Upper lobe of right lung (tissue), 1 donor: ENCODE measurements around the gene ZSWIM3. TPM values are rescaled to one million over a fixed set of nuclear protein-coding genes. Genes with fewer than 3 reads are reported as not detected.
A peak's percentile ranks its signal among the peaks of the same experiment; 100 is the strongest.

Source experiments
- ATAC-seq: fragments of 200-7000 bp; cut with Tn5 transposase; one replicate; pipeline ENCODE4 v1.9.1; 2020; ENCODE audit warnings: mild to moderate bottlenecking, moderate library complexity
- DNase-seq: peaks from one replicate; pipeline ENCODE4 v3.0.0-alpha.2; 2020
- H3K27ac ChIP-seq: fragments of 200-600 bp; one replicate; pipeline ENCODE4 v1.8.0; 2022
- H3K27me3 ChIP-seq: fragments of 200-600 bp; one replicate; pipeline ENCODE4 v1.8.0; 2022; ENCODE audit warnings: mild to moderate bottlenecking
- H3K36me3 ChIP-seq: fragments of 200-600 bp; one replicate; pipeline ENCODE4 v1.8.0; 2022
- H3K4me1 ChIP-seq: fragments of 200-600 bp; one replicate; pipeline ENCODE4 v1.8.0; 2022
- H3K4me3 ChIP-seq: fragments of 200-600 bp; one replicate; pipeline ENCODE4 v1.8.0; 2022; ENCODE audit warnings: mild to moderate bottlenecking
- H3K9me3 ChIP-seq: fragments of 200-600 bp; one replicate; pipeline ENCODE4 v1.8.0; 2022
- intact Hi-C: fragments of 100-400 bp; cut with DNase I; formaldehyde crosslinking; loops from one replicate; pipeline ENCODE4 v1.11.0; 2022
- total RNA-seq: library from RNA; stranded (reverse); fragmentation: NEBNext Ultra II Directional; extraction: Animal tissue kit (Norgen Biotek cat#: 25700); gene quantifications from one replicate; pipeline ENCODE4 v1.2.1, GENCODE V29; 2021
- TF ChIP-seq, protein P1 (sequence below): fragments of 200-600 bp; IDR thresholded peaks from one replicate; pipeline ENCODE4 v1.8.0; 2022; ENCODE audit warnings: antibody characterized with exemption
- donor health status: DM: no; HTN: yes; CAD: no; lungs with severe emphysema.

Gene ZSWIM3
- total RNA-seq, 1 donor from 2014 or later = 4.0 TPM

DNA sequence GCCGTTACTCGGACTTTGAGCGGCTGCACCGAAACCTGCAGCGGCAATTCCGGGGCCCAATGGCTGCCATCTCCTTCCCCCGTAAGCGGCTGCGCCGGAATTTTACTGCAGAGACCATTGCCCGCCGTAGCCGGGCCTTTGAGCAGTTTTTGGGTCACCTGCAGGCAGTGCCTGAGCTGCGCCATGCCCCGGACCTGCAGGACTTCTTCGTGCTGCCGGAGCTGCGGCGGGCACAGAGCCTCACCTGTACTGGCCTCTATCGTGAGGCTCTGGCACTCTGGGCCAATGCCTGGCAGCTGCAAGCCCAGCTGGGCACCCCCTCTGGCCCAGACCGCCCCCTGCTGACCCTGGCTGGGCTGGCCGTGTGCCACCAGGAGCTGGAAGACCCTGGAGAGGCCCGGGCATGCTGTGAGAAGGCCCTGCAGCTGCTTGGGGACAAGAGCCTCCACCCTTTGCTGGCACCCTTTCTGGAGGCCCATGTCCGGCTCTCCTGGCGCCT lies 16.7 kb upstream of the ZSWIM3 start:
- Histone ChIP-seq H3K27ac (no peak overlapping the region), H3K4me1 (peaks cover 3% of the 10 kb centered on the region), H3K27me3 (no peaks in the 10 kb centered on the region), H3K9me3 (no peaks in the 10 kb centered on the region), H3K36me3 (peaks cover 72% of the 10 kb centered on the region), H3K4me3 (no peak overlapping the region)
- no peak for DNase-seq
- intact Hi-C loops = no loop called here
- TF ChIP-seq, protein P1, sequence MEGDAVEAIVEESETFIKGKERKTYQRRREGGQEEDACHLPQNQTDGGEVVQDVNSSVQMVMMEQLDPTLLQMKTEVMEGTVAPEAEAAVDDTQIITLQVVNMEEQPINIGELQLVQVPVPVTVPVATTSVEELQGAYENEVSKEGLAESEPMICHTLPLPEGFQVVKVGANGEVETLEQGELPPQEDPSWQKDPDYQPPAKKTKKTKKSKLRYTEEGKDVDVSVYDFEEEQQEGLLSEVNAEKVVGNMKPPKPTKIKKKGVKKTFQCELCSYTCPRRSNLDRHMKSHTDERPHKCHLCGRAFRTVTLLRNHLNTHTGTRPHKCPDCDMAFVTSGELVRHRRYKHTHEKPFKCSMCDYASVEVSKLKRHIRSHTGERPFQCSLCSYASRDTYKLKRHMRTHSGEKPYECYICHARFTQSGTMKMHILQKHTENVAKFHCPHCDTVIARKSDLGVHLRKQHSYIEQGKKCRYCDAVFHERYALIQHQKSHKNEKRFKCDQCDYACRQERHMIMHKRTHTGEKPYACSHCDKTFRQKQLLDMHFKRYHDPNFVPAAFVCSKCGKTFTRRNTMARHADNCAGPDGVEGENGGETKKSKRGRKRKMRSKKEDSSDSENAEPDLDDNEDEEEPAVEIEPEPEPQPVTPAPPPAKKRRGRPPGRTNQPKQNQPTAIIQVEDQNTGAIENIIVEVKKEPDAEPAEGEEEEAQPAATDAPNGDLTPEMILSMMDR = no peak
- peak; percentile 28 for ATAC-seq

DNA sequence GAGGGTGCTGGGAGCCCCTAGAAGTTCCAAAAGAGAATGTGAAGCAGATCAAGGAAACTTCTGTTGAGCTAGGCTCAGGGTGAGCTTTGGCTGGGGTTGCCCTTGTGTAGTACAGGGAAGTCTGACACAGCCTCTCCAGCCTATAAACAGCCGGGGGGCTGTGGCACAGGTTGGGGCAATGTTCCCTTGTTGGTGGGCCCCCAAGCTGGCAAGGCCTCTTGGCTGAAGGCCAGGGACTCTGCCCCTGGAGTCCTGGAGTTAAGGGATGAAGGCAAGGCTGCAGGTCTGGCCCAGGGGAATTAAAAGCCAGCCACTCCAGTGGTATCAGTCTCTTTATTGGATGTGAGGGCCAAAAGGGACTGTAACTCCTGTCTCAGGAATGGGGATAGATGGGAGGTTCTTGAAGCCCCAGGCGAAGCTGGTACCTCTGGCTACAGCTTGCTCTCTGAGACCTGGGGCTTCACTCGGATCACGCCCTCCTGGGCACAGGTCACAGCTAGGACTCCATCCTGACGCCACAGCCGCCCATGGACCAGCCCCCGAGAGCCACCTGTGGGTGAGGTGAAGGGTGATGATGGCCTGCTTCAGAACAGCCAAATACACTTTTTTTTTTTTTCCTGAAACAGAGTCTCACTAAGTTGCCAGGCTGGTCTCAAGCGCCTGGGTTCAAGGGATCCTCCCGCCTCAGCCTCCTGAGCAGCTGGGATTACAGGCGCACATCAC lies 15.8 kb upstream of the ZSWIM3 start:
- ATAC-seq = no peak

DNA sequence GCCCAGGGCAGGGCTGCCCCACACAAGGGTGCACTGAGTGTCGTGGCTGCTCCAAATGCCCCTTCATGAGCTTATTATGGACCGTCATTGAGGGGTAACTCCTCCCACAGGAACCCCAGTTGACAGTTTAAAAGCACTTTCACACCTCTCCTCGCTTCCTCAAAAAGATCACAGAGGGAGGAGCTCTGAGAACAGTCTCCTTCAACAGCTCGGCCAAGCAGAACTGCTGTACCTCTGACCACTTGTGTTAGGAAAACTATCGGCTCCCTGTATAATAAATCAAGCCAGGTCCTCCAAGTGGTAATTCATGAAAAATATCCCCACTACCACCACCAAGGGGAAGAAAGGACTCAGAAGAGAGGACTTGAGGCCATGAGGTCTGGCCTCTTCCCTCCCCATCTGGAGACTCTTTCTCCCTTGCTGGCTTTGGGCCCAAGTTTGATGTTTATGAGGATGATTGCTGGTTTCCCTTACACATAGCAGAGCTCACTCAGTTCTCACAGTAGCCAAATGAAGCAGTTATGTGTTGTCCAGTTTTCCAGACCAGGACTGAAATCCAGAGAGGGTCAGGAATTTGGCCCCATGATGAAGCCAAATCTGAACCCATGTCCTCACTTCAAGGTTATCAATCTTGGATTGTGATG lies 15.1 kb upstream of the ZSWIM3 start:
- peaks cover 83% of the 10 kb centered on the region for H3K36me3 ChIP-seq
- H3K4me1 ChIP-seq = no peaks in the 10 kb centered on the region
- peak; percentile 29 for ATAC-seq
- no peak overlapping the region for H3K4me3 ChIP-seq
- no peaks in the 10 kb centered on the region for H3K27me3 ChIP-seq
- TF ChIP-seq, protein P1 = no peak
- H3K27ac ChIP-seq = no peak overlapping the region
- H3K9me3 ChIP-seq = no peaks in the 10 kb centered on the region
- intact Hi-C loops = no loop called here
- no peak for DNase-seq

More for the DNA sequence above, 15.8 kb upstream of the ZSWIM3 start:
- Histone ChIP-seq H3K36me3 (peaks cover 80% of the 10 kb centered on the region), H3K9me3 (no peaks in the 10 kb centered on the region), H3K27ac (no peak overlapping the region), H3K27me3 (no peaks in the 10 kb centered on the region), H3K4me1 (no peaks in the 10 kb centered on the region), H3K4me3 (no peak overlapping the region)
- TF ChIP-seq, protein P1 = no peak
- DNase-seq = no peak
- intact Hi-C loops = no loop called here

DNA sequence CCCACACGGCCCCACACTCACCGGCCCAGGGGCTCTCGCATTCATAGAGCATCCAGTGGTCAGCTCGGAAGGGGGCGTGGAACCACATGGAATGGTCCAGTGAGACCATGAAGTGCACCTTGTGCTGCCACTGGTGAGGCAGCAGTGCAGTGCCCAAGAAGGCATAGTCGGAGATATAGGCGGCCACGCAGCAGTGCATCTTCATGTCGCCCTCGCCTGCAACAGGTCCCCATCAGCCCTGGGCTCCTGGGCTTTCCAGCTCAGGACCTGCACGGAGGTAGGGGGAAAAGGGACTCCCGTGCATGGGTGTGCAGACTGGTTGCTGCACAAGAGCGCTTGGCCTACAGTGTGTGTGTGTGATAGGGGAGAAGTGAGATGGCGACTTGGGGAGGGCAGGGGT lies 13.9 kb upstream of the ZSWIM3 start:
- TF ChIP-seq, protein P1 = no peak
- Histone ChIP-seq H3K4me1 (no peaks in the 10 kb centered on the region), H3K36me3 (peaks cover 84% of the 10 kb centered on the region), H3K27ac (no peak overlapping the region), H3K27me3 (no peaks in the 10 kb centered on the region), H3K9me3 (no peaks in the 10 kb centered on the region), H3K4me3 (no peak overlapping the region)
- ATAC-seq = no peak
- no peak for DNase-seq
- intact Hi-C loops = no loop called here

DNA sequence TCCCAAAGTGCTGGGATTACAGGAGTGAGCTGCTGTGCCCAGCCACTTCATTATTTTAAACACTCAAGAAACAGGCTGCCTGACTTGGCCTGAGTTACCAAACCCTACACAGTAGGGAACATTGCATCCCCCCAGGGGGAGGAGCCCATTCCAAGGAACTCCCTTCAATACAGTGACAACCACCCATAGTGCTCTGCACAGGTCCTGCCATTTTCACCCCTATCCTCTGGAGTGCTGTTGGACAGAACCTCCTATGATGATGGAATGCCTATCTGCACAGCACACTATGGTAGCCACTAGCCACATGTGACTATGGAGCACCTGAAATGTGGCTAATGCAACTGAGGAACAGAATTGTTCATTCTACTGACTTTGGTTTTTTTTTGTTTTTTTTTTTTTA lies 12.0 kb upstream of the ZSWIM3 start:
- H3K4me1 ChIP-seq = no peaks in the 10 kb centered on the region
- no peaks in the 10 kb centered on the region for H3K27me3 ChIP-seq
- no peak overlapping the region for H3K4me3 ChIP-seq
- ATAC-seq = no peak
- H3K9me3 ChIP-seq = no peaks in the 10 kb centered on the region
- H3K36me3 ChIP-seq = peaks cover 81% of the 10 kb centered on the region
- intact Hi-C loops = no loop called here
- H3K27ac ChIP-seq = no peak overlapping the region
- TF ChIP-seq, protein P1 = no peak
- DNase-seq = no peak
